Panc1 (cell line): ENCODE measurements around the gene PBXIP1. TPM values are rescaled to one million over a fixed set of nuclear protein-coding genes. Genes with fewer than 3 reads are reported as not detected.

Source experiments
- ATAC-seq: fragments of 200-7000 bp; cut with Tn5 transposase; 2 replicates; pipeline ENCODE4 v1.9.1; 2020; ENCODE audit warnings: mild to moderate bottlenecking, moderate library complexity
- BruUV-seq: library from RNA; stranded (reverse); fragments of 400-500 nt; replicated peaks from 2 replicates; lab custom pipeline; 2021; lab: Mats Ljungman, UMichigan
- CTCF ChIA-PET: fragments of 300-600 bp; sonication (Branson Sonifier 250); formaldehyde crosslinking; loops from one replicate; lab custom pipeline; 2022; ENCODE audit warnings: antibody characterized with exemption; lab: Charles Lee
- POLR2A ChIA-PET: fragments of 300-600 bp; sonication (Branson Sonifier 250); formaldehyde crosslinking; loops from one replicate; lab custom pipeline; 2022; ENCODE audit warnings: antibody characterized with exemption; lab: Charles Lee
- DNase-seq: peaks from one replicate; pipeline ENCODE4 v3.0.0-alpha.2; 2010; ENCODE audit warnings: low read depth, low spot score
- H3K27ac ChIP-seq: 2 replicates; pipeline ENCODE4 v1.5.1; 2011; ENCODE audit warnings: mild to moderate bottlenecking, low read length, inconsistent platforms
- H3K27me3 ChIP-seq: fragments of 200-500 bp; sonication (Bioruptor generic); 2 replicates; pipeline ENCODE4 v1.6.0; 2014; ENCODE audit warnings: low read length, inconsistent platforms; ENCODE audit not compliant: control insufficient read depth, insufficient read depth
- H3K36me3 ChIP-seq: fragments of 200-500 bp; sonication (Bioruptor generic); 2 replicates; pipeline ENCODE4 v1.5.1; 2014; ENCODE audit warnings: inconsistent platforms, mild to moderate bottlenecking, low read length, moderate library complexity; ENCODE audit not compliant: control insufficient read depth, insufficient read depth
- H3K4me1 ChIP-seq: 2 replicates; pipeline ENCODE4 v1.5.1; 2011; ENCODE audit warnings: inconsistent platforms, mild to moderate bottlenecking, low read length, moderate library complexity; ENCODE audit not compliant: control insufficient read depth, insufficient read depth
- H3K4me3 ChIP-seq, 2 experiments: 2 replicates each; pipeline ENCODE4 v1.5.1; 2011 to 2012; ENCODE audit warnings: low read depth in 2 of 2, low read length in 2 of 2, mild to moderate bottlenecking in 2 of 2, inconsistent platforms in 1 of 2, moderate library complexity in 1 of 2
- H3K9me3 ChIP-seq: fragments of 200-500 bp; sonication (Bioruptor generic); 2 replicates; pipeline ENCODE4 v1.5.1; 2014; ENCODE audit warnings: low read depth, mild to moderate bottlenecking, inconsistent platforms, low read length, moderate library complexity; ENCODE audit not compliant: control insufficient read depth, insufficient read depth
- POLR2AphosphoS5 ChIP-seq: IDR thresholded peaks from 2 replicates; pipeline ENCODE4 v1.6.1; 2012; ENCODE audit warnings: mild to moderate bottlenecking, low read depth, low read length, moderate library complexity
- SIN3A ChIP-seq: IDR thresholded peaks from 2 replicates; pipeline ENCODE4 v1.6.1; 2012; ENCODE audit warnings: low read depth, mild to moderate bottlenecking, low read length, moderate library complexity, borderline replicate concordance; ENCODE audit not compliant: insufficient read depth
- TCF7L2 ChIP-seq: IDR thresholded peaks from 2 replicates; pipeline ENCODE4 v1.6.1; 2011; ENCODE audit warnings: mild to moderate bottlenecking, low read depth, low read length, inconsistent platforms
- in situ Hi-C: cut with HindIII; loops from 2 replicates; pipeline ENCODE4 v1.10.0; 2016; ENCODE audit warnings: low sequenced_read_pairs, low pct_unique_long_range_greater_than_20kb
- intact Hi-C: fragments of 100-400 bp; cut with micrococcal nuclease; formaldehyde crosslinking; loops from one replicate; pipeline ENCODE4 v1.10.0; 2022; ENCODE audit not compliant: unreplicated experiment
- total RNA-seq: library from RNA; stranded (reverse); gene quantifications from one replicate; pipeline ENCODE4 v1.2.1, GENCODE V29; 2021; ENCODE audit not compliant: unreplicated experiment
- TF ChIP-seq, protein P1 (sequence below): fragments of 450-650 bp; IDR thresholded peaks from 2 replicates; pipeline ENCODE4 v1.5.1; 2017; ENCODE audit warnings: mild to moderate bottlenecking
- TF ChIP-seq, protein P2 (sequence below), 2 experiments: IDR thresholded peaks; 2 replicates each; pipeline ENCODE4 v1.6.1; 2011 to 2012; ENCODE audit warnings: low read depth in 2 of 2, control low read depth in 1 of 2, low read length in 1 of 2, mild to moderate bottlenecking in 1 of 2, moderate library complexity in 1 of 2; ENCODE audit not compliant: insufficient read depth in 1 of 2

PBXIP1 gene
- total RNA-seq, 1 experiment from 2014 or later, result 40.7 TPM

DNA sequence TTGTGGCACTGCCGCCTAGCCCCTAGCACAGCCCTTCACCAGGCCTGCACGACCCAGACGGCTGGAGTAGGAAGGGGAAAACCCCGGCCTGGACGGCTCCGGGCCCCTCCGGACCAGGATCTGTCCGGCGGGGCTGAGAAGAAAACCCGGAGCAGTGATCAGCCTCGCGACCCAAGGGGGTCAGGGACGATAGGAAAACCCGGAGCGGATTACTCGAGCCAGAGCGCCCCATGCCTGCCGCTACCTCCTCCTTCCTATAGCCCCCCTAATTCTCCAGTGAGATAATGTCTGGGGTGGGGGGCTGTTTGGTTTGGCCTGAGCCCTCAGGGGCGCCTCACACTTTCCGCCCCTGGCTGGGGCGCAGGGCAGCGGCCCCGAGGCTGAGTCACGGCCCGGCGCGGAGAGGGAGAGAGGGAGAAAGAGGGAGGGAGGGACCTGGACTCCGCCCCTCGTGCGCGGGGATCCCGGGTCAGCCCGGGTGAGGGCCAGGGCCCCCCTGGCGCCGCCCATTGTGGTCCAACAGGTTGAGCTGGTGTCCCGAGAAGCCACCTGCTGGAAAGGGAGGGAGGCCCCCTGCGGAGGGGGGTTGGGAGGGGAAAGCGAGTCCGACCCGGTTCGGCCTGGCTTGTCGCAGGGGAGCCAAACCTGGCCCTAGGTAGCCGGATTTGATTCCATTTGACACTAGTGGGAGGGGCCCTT is 45.0 kb upstream of the PBXIP1 start:
- peak; percentile 55; the same call in 1 of the 2 replicates for TF ChIP-seq POLR2AphosphoS5
- TF ChIP-seq, protein P1, sequence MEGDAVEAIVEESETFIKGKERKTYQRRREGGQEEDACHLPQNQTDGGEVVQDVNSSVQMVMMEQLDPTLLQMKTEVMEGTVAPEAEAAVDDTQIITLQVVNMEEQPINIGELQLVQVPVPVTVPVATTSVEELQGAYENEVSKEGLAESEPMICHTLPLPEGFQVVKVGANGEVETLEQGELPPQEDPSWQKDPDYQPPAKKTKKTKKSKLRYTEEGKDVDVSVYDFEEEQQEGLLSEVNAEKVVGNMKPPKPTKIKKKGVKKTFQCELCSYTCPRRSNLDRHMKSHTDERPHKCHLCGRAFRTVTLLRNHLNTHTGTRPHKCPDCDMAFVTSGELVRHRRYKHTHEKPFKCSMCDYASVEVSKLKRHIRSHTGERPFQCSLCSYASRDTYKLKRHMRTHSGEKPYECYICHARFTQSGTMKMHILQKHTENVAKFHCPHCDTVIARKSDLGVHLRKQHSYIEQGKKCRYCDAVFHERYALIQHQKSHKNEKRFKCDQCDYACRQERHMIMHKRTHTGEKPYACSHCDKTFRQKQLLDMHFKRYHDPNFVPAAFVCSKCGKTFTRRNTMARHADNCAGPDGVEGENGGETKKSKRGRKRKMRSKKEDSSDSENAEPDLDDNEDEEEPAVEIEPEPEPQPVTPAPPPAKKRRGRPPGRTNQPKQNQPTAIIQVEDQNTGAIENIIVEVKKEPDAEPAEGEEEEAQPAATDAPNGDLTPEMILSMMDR, result no peak
- peak; percentile 26; the same call in 1 of the 2 replicates for TF ChIP-seq TCF7L2
- Histone ChIP-seq H3K27ac (peak overlapping the region; percentile 94), H3K4me3 (peak overlapping the region; percentile 69 to 74), H3K9me3 (no peaks in the 10 kb centered on the region), H3K36me3 (peaks cover 3% of the 10 kb centered on the region; the same call in 1 of the 2 replicates), H3K27me3 (no peaks in the 10 kb centered on the region), H3K4me1 (peaks cover 25% of the 10 kb centered on the region)
- POLR2A ChIA-PET, result interaction anchor here (0.7 kb wide), 1 partner anchor 27 kb away, joined by 3 read pairs; the partner anchor contains the start of gene CKS1B
- BruUV-seq, result no TSS peak
- DNase-seq (no peak), ATAC-seq (peak; percentile 66)
- intact Hi-C loops (loop anchor here (5.0 kb wide), 1 partner anchor 274 kb away; no protein-coding TSS in a partner anchor), in situ Hi-C loops (no loop called here)
- CTCF ChIA-PET, result interaction anchor here (0.7 to 1.8 kb wide), 2 partner anchors 16 to 166 kb away, joined by 3 to 6 read pairs; no protein-coding TSS in a partner anchor

DNA sequence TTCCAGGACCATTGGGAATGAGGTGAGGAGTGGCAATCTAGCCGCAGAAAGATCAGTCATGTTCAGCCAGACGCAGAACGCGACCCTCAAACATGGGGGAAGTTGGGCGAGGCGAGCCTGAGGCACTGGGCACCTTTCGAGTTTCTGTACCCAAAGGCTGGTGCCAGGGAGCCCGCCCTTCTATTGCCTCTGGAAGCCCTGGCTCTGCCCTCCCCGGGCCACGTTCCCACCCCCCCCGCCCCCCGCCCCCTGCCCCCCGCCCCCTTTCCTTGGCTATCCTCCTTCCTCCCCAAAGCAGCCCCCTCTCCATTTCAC is 44.5 kb upstream of the PBXIP1 start:
- ATAC-seq (no peak), DNase-seq (no peak)
- in situ Hi-C loops, result no loop called here
- intact Hi-C loops, result loop anchor here (5.0 kb wide), 1 partner anchor 273 kb away; no protein-coding TSS in a partner anchor
- TF ChIP-seq, protein P1, result no peak
- TF ChIP-seq SIN3A (no peak), TCF7L2 (no peak), POLR2AphosphoS5 (no peak)
- TF ChIP-seq, protein P2, sequence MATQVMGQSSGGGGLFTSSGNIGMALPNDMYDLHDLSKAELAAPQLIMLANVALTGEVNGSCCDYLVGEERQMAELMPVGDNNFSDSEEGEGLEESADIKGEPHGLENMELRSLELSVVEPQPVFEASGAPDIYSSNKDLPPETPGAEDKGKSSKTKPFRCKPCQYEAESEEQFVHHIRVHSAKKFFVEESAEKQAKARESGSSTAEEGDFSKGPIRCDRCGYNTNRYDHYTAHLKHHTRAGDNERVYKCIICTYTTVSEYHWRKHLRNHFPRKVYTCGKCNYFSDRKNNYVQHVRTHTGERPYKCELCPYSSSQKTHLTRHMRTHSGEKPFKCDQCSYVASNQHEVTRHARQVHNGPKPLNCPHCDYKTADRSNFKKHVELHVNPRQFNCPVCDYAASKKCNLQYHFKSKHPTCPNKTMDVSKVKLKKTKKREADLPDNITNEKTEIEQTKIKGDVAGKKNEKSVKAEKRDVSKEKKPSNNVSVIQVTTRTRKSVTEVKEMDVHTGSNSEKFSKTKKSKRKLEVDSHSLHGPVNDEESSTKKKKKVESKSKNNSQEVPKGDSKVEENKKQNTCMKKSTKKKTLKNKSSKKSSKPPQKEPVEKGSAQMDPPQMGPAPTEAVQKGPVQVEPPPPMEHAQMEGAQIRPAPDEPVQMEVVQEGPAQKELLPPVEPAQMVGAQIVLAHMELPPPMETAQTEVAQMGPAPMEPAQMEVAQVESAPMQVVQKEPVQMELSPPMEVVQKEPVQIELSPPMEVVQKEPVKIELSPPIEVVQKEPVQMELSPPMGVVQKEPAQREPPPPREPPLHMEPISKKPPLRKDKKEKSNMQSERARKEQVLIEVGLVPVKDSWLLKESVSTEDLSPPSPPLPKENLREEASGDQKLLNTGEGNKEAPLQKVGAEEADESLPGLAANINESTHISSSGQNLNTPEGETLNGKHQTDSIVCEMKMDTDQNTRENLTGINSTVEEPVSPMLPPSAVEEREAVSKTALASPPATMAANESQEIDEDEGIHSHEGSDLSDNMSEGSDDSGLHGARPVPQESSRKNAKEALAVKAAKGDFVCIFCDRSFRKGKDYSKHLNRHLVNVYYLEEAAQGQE (IDR thresholded peaks at IDR 0.05; ENCODE audit: insufficient read depth in 1 of 2, low read depth in 2 of 2, low read length in 1 of 2), result no peak
- Histone ChIP-seq H3K4me3 (peak overlapping the region; percentile 69 to 74), H3K4me1 (peaks cover 22% of the 10 kb centered on the region), H3K27me3 (no peaks in the 10 kb centered on the region), H3K36me3 (peaks cover 3% of the 10 kb centered on the region; the same call in 1 of the 2 replicates), H3K9me3 (no peaks in the 10 kb centered on the region), H3K27ac (peak overlapping the region; percentile 94)
- POLR2A ChIA-PET, result interaction anchor here (1.0 kb wide), 1 partner anchor 18 kb away, joined by 10 read pairs; the partner anchor contains the start of gene FLAD1
- CTCF ChIA-PET, result no interaction called here
- no TSS peak for BruUV-seq
